GM12865 (cell line): ENCODE data around the gene NAXD.
A peak's percentile ranks its signal among the peaks of the same experiment; 100 is the strongest.

Experiments used
- DNase-seq: peaks from one replicate; pipeline ENCODE4 v3.0.0; 2010; ENCODE audit warnings: low read depth
- H3K4me3 ChIP-seq: 2 replicates; pipeline ENCODE4 v1.5.1; 2011; ENCODE audit warnings: mild to moderate bottlenecking, low read depth, low read length, control low read depth
- TF ChIP-seq, protein P1 (sequence below): IDR thresholded peaks from 2 replicates; pipeline ENCODE4 v1.5.1; 2011; ENCODE audit warnings: low read length, control low read depth, low read depth, inconsistent platforms; ENCODE audit not compliant: insufficient read depth; ENCODE audit errors: missing control alignments

NAXD gene

DNA sequence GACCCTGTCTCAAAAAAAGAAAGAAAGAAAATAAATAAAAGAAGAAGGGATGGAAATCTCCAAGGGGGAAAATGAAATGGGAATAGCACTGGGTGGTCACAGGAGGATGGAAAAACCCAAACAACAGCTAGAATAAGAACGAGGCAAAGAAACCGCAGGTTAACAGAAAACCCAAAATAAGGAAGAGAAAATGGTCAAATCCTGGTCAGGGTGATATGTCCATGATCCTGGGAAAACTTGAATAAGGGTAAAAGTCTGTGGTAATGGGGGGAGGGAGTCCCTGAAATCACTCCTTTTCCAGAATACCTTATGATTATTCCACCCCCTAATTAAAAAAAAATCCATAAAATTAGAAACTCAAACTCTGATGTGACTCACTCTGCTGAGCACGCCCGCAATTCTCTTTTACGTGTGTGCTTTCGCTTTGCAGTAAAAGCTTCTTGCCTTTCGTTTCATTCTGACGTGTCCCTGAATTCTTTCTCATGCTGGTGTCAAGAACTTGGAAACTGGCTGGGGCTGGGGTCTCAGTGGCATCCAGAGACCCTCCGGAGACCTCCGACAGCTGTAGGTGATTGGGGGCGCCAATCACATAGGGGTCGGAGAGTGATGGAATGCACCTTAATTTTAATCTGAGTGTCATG, 4.3 kb upstream of the NAXD start:
- peak overlapping the region; percentile 60 for H3K4me3 ChIP-seq
- TF ChIP-seq, protein P1, sequence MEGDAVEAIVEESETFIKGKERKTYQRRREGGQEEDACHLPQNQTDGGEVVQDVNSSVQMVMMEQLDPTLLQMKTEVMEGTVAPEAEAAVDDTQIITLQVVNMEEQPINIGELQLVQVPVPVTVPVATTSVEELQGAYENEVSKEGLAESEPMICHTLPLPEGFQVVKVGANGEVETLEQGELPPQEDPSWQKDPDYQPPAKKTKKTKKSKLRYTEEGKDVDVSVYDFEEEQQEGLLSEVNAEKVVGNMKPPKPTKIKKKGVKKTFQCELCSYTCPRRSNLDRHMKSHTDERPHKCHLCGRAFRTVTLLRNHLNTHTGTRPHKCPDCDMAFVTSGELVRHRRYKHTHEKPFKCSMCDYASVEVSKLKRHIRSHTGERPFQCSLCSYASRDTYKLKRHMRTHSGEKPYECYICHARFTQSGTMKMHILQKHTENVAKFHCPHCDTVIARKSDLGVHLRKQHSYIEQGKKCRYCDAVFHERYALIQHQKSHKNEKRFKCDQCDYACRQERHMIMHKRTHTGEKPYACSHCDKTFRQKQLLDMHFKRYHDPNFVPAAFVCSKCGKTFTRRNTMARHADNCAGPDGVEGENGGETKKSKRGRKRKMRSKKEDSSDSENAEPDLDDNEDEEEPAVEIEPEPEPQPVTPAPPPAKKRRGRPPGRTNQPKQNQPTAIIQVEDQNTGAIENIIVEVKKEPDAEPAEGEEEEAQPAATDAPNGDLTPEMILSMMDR = no peak
- peak; percentile 87 for DNase-seq

DNA sequence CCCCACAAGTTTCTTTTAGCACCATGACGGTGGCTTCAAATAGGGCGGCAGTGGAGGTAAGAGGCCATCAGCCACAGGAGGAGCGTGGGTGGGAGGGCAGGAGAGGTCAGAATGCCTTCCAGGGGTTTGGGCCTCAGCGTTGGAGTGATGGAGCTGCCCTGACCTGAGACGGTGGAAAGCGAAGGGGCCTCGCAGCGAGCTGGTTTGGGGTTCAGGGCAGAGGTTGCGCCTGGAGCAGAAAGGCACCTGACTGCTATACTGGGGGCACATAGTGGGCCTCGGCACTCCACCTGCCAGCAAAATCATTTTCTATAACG, 382 bp upstream of the NAXD start:
- DNase-seq = no peak
- TF ChIP-seq, protein P1 = no peak
- H3K4me3 ChIP-seq = peak overlapping the region; percentile 81

DNA sequence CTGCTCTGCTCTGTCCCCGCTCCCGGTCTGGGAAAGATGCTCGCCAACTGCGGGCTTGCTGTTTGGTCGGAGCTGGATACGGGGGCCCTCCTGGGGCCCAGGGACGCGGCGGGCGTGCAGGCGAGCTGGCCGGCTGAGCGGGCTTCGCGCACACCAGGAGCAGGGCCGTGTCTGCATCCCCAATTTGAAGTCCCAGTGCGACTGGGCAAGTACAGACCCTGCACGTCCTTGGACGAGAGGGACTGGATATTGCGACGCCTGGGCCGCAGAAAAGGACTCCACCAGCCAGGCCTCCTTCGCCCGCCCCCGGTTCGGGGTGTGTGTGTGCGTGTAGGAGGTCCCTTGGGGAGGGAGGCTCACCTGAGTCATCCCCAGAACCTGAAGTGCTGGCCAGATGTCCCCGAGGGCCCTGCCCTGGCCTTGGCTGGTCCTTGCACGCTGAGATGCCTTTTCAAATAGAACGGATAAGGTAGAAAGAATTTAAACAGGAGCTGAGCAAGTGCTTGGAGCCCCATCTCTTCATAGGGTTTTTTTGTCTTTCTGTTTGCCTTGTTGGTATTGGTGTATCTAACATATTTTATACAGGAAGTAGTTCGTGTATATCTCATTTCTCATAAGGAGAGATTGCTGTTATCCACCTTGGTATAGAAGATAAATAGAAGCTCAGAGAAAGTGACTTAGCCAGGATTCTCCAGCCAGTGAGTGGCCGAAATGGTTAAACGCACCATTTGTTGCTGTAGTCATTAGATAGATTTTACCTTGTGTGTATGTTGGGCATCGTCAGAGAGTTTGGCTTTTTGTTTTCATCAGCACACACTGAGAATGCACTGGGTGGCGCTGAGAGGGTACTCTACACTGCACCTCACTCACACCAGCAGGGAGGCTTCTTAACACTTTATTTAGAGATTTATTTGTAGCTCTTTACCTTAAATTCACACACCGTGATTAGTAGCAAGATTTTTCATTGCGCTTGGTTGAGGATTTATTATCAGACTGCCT, 1.1 kb downstream of the NAXD start:
- peak overlapping the region; percentile 81 for H3K4me3 ChIP-seq
- TF ChIP-seq, protein P1 = peak; percentile 27
- DNase-seq = peak; percentile 74

DNA sequence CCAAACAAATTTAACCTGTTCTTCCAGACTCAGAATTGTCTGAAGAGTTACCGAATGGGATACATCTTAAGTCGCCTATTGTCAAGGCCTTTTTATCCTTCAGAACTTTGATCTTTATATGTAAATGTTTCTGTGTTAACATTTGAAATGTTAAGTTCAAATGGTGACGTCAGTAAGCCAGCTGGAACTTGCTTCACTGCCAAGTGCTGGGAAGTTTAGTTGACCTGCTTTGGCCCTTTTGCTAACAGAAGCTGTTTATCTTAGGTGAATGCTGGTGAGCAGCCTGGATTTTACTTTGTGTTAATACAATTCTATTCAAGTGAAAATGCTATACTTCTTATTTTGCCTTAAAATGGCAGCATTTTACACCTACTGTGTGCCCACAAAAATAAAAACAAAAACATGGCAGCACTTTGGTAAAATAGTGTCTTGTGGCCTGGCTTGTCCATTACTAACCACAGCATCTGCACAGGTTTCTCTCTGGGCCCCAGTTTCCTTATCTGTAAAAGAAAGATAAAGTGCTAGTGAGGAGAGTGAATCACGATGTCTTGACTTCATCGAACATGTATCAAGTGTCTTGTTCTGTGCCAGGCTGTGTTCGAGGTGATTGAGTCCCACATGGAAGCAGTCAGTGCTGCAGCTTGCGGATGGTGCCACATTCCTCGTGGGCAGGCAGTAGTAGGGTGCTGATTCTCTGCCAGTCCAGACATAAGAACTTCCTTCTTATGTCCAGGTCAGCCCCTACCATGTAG, 2.2 kb downstream of the NAXD start:
- DNase-seq = no peak
- TF ChIP-seq, protein P1 = no peak
- peak overlapping the region; percentile 81 for H3K4me3 ChIP-seq

DNA sequence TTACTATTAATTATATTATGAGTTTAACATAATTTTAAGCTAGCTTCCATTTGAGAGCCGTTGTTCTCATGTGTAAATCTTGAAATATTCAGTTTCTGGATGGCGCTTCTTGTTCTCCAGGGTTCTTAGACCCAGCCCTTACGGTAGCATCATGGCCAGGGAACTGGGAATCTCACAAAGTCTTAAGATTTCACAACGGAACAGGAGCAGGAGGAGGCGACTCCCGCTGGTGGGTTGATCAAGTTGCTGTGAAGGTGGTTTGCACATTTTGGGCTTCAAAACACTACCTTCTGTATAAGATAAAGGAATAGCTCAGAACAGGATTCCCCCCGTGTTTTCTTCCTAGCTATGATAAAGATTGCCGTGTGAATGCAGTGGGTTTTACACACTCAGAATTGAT, 2.8 kb downstream of the NAXD start:
- no peak overlapping the region for H3K4me3 ChIP-seq
- TF ChIP-seq, protein P1 = no peak
- no peak for DNase-seq

DNA sequence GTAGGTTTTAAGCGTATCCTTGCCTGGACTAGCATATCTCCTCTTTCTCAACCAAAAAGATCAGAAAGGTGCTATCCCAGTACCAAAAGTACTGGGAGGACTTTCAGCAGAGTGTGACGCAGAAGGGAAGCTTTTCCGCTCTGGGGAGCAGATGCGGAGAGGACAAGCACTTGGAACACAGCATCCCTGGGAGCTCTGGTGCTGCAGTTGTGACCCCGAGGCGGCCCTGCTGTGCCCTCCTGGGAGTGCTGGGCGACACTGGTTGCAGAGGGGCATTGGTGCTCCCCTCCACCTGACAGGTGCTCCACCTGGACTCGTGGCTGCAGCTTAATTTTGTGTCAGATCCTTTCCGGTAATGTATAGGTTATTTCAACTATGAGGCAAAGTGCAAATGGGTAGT, 3.4 kb downstream of the NAXD start:
- TF ChIP-seq, protein P1 = no peak

More for the DNA sequence above, 3.4 kb downstream of the NAXD start:
- no peak for DNase-seq
- H3K4me3 ChIP-seq = no peak overlapping the region
